Measurements from ENCODE around the gene MYO5B. TPM values are rescaled to one million over a fixed set of nuclear protein-coding genes. Genes with fewer than 3 reads are reported as not detected.

Gene MYO5B
- total RNA-seq, 1 experiment from 2014 or later, result 32.1 TPM

DNA sequence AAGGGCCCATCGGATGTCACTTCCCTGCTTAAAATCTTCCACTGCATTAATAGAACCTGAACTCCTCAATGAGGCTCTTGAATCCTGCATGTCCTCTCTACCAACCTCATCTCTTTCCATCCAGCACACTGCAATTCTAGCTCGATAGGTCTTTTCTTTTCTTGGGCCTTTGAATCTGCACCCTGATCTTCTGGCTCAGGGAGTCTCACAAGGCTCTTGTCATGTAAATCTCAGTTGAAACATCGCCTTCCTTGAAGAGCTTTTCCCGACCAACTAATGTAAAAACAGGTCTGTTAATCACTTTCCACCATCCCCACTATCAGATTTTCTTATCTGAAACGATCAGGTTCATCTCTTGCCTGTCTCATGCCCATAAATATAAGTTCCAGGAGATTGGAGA lies 120.5 kb downstream of the MYO5B start:
- RAD21 ChIA-PET (ENCODE audit: low non-redundant PET in 1 of 2, low total read pairs in 2 of 2, uncharacterized antibody in 2 of 2, unreplicated experiment in 2 of 2), result no interaction called here
- no peak for DNase-seq (ENCODE audit: low read depth, low spot score)
- BruUV-seq (replicated peaks), result no TSS peak

More for the DNA sequence above, 120.5 kb downstream of the MYO5B start:
- no peaks in the 10 kb centered on the region for H3K9me3 ChIP-seq (ENCODE audit: control insufficient read depth in 1 of 2, insufficient read depth in 1 of 2, low read depth in 1 of 2, low read length in 2 of 2)
- POLR2A ChIA-PET, result no interaction called here
- no peaks in the 10 kb centered on the region for H4K20me1 ChIP-seq (ENCODE audit: insufficient read depth)
- H2AFZ ChIP-seq (ENCODE audit: low read depth, low read length, poor library complexity, severe bottlenecking), result no peak overlapping the region
- H3K79me2 ChIP-seq (ENCODE audit: insufficient read depth, low read length), result no peaks in the 10 kb centered on the region
- CTCF ChIA-PET, result no interaction called here
- no peaks in the 10 kb centered on the region for H3K9me2 ChIP-seq (ENCODE audit: insufficient read depth)
- H3K4me2 ChIP-seq (ENCODE audit: low read length), result no peak overlapping the region
- intact Hi-C loops (cut with micrococcal nuclease), result no loop called here
- H3K9ac ChIP-seq (ENCODE audit: low read length), result no peak overlapping the region
- no peaks in the 10 kb centered on the region for H3K36me3 ChIP-seq (ENCODE audit: control insufficient read depth in 1 of 2, insufficient read depth in 2 of 2, low read length in 2 of 2)
- H3K4me1 ChIP-seq (ENCODE audit: control insufficient read depth in 1 of 2, insufficient read depth in 2 of 2, low read length in 2 of 2), result peaks cover 2 to 7% of the 10 kb centered on the region in 2 experiments; a peak in 1 of 4 replicates
- TF ChIP-seq EZH2phosphoT487 (IDR thresholded peaks at IDR 0.05; ENCODE audit: borderline replicate concordance), result no peak
- TF ChIP-seq POLR2AphosphoS5 (IDR thresholded peaks at IDR 0.05; ENCODE audit: low read depth, low read length), result no peak
- TF ChIP-seq FOSL1 (IDR thresholded peaks at IDR 0.05; ENCODE audit: low read depth), result no peak
- TF ChIP-seq YY1 (IDR thresholded peaks at IDR 0.05; ENCODE audit: extremely low read depth, insufficient replicate concordance, low read depth, low read length), result no peak
- TF ChIP-seq SIN3A (IDR thresholded peaks at IDR 0.05; ENCODE audit: low read depth), result no peak
- TF ChIP-seq ZFX (IDR thresholded peaks at IDR 0.05), result no peak
- no peak for TF ChIP-seq JUND (IDR thresholded peaks at IDR 0.05)
- no peak for TF ChIP-seq ZNF274 (IDR thresholded peaks at IDR 0.05; ENCODE audit: low read depth, low read length)
- TF ChIP-seq POLR2A (IDR thresholded peaks at IDR 0.05; ENCODE audit: borderline replicate concordance, extremely low read depth, insufficient read depth, insufficient read length), result no peak
- TF ChIP-seq RAD21 (IDR thresholded peaks at IDR 0.05; ENCODE audit: low read depth), result no peak
- TF ChIP-seq, protein P1, sequence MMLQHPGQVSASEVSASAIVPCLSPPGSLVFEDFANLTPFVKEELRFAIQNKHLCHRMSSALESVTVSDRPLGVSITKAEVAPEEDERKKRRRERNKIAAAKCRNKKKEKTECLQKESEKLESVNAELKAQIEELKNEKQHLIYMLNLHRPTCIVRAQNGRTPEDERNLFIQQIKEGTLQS (IDR thresholded peaks at IDR 0.05), result no peak
- no peak for TF ChIP-seq CEBPB (IDR thresholded peaks at IDR 0.05; ENCODE audit: low read depth)
- TF ChIP-seq REST (IDR thresholded peaks at IDR 0.05; ENCODE audit: low read depth), result no peak
- no peak for TF ChIP-seq EZH2 (IDR thresholded peaks at IDR 0.05)
- TF ChIP-seq EGR1 (IDR thresholded peaks at IDR 0.05; ENCODE audit: low read depth), result no peak
- TF ChIP-seq TCF7L2 (IDR thresholded peaks at IDR 0.05; ENCODE audit: borderline replicate concordance, extremely low read depth, insufficient read depth, insufficient read length), result no peak
- no peak for TF ChIP-seq ZBTB33 (IDR thresholded peaks at IDR 0.05; ENCODE audit: extremely low read depth, insufficient replicate concordance, low read length)
- H3K4me3 ChIP-seq (replicated peaks in 1 of 2; ENCODE audit: low read depth in 1 of 2, low read length in 2 of 2), result no peak overlapping the region
- ATAC-seq, result no peak
- H3K27ac ChIP-seq (ENCODE audit: low read depth, low read length), result no peak overlapping the region
- H3K27me3 ChIP-seq (ENCODE audit: insufficient read depth, low read length), result no peaks in the 10 kb centered on the region
